GM18499 (cell line): ENCODE measurements around the gene INPP5E.
"Not testable (repeated sequence)": the region's sequence is repeated elsewhere in the genome, so short reads cannot be mapped to it uniquely, and the experiment has no call there.

Experiments used
- ATAC-seq: cut with Tn5 transposase; IDR thresholded peaks from one replicate; pipeline ENCODE4 v1.9.1; 2021; ENCODE audit warnings: moderate number of reproducible peaks; ENCODE audit not compliant: insufficient read depth, unreplicated experiment

Gene INPP5E

GRCh38 chr9:136431782-136432350 is 7.8 kb downstream of the INPP5E start:
- no peak for ATAC-seq

DNA sequence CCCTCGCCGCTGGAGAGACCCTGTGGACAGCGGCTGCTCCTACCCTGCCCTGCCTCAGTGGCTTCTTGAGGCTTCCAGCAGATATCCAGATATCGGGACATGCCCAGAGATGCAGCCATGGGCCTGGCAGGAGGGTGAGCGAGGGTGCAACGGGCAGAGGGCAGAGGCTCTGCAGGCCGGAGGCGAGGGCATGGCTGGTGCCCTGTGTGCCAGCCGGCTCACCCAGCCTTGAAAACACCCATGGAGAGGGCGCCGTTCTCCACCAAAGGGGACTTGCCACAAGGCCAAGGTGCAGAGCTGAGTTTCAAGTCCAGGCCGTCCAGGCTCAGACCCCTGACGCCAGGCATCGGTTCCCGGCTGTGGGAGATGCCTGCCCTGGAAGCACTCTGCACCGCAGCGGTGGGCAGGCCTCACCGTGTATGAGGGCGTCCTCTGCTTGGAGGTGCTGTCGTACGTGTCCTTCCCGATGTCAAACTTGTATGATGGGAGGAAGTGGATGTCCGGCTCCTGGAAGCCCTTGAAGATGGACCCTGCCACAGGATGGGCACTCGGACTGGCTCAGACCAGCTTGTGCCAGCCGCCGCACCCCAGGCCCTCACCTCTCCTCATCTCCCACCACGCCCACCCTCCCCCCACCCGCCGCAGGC is 8.9 kb downstream of the INPP5E start:
- no peak for ATAC-seq

DNA sequence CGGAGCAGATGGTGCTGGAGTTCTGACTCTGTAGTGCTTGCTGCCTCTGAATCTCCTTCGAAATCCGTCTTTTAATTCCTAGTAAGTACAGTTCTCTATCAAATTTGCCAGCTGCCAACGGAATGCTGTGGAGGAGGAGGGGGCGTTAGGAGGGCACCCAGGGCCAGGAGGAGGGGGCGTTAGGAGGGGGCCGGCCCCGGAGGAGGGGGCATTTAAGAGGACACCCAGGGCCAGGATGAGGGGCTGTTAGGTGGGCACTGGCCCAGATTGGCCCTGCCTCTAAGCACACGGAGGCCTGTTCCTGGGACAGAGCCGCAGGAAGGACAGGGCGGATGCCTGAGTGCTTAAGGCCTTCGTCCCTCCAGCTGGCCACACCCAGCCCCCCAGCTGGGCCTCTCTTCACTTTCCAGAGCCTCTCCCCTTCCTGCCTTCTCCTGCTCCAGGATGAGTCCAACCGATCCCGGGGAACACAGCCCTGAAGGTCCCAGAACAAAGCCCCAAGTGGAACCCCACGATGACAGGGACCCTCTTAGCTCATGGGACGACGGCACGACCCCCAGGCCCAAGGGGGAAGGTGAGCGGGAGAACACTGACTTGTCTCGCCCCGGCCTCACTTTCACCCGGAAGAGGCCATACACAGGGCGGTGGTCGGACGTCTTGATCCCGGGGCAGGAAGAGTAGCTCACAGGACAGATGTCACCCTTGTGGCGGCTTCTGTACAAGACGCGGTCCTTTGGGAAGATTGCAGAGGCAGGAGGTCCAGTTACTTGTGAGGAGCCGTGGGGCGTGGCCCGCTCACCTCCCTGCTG is 9.8 kb downstream of the INPP5E start:
- ATAC-seq, result no peak

DNA sequence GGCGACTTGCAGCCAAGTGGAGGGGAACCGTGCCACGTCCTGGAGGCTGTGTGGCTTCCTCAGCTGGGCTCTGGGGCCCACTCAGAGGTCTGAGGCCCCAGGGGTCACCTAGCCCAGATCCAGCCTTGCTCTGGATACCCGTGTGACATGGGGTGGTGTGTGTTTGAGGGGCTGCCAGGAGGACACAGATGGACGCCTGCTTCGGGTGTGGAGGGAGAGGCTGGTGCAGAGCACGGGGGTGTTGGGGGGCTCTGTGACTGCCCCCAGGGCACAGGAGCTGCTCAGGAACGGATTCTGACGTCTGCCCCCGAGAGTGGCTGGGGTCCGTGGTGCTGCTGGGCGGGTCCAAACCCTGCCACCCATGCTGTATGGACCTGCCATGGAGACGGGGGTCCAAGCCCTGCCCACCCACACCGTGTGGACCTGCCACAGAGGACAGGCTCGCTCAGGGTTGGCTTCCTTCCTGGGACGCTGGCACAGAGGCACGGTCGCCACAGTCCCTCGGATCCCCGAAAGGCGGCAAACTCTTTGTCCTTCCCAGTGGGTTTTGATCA is 10.5 kb downstream of the INPP5E start:
- ATAC-seq, result no peak

GRCh38 chr9:136426787-136427186 is 12.9 kb downstream of the INPP5E start:
- no peak for ATAC-seq

GRCh38 chr9:136425367-136425766 is 14.3 kb downstream of the INPP5E start:
- ATAC-seq, result not testable (repeated sequence)

DNA sequence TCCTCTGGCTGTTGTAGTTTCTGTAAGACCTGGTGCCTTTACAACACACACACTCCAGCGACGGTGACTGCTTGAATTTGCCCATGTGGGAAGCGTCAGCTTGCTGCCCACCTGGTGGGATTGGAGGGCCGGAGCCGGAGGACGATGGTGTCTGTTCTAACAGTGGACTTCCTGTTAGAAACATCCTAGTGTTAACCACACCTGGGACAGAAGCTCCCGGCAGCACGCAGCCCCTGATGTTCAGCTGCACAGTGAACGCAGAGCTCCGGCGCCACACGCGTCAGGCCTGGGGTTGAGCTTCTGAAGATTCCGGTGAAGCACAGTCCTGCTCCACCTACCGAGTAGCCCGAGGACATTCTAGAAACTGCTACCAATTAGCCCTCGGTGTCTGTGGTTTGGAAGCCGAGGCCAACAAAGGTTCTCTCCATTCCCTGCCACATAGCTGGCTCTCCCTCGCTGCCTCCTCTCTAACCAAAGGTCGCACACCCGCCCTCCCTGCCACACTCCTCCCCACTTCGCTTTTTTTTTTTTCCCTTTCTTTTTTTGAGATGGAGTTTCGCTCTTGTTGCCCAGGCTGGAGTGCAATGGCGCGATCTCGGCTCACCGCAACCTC is 14.8 kb downstream of the INPP5E start:
- no peak for ATAC-seq

GRCh38 chr9:136423432-136424146 is 16.1 kb downstream of the INPP5E start:
- no peak for ATAC-seq

- ATAC-seq, result no peak
Observed at GRCh38 chr9:136422876-136423275, 16.8 kb downstream of the INPP5E start.

- no peak for ATAC-seq
Observed at GRCh38 chr9:136421791-136422190, 17.9 kb downstream of the INPP5E start.

- no peak for ATAC-seq
Observed at GRCh38 chr9:136419092-136419420, 20.6 kb downstream of the INPP5E start.

DNA sequence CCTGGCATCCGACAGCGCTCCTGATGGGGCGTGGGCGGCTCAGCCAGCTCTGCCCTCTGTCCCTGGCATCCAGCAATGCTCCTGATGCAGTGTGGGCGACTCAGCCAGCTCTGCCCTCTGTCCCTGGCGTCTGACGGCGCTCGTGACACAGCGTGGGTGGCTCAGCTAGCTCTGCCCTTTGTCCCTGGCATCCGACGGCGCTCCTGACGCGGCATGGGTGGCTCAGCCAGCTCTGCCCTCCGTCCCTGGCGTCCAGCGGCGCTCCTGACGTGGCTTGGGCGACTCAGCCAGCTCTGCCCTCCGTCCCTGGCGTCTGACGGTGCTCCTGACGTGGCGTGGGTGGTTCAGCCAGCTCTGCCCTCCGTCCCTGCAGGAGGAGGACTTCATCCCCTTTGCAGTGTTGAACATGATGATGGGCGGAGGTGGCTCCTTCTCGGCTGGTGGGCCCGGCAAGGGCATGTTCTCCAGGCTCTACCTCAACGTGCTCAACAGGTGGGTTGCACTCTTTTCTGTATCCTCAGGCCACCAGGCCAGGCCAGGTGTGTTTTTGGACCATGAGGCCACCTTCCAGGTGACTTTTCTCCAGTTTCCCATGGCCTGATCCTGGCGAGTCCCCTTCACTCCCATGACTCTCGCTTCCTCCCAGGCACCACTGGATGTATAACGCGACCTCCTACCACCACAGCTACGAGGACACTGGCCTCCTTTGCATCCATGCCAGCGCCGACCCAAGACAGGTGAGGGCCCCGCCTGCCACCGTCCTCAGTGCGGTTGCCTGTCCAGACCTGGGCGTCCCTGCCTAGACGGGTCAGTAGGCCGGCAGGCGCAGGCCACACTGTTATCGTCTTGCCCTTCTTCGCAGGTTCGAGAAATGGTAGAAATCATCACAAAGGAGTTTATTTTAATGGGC is 21.2 kb downstream of the INPP5E start:
- no peak for ATAC-seq

DNA sequence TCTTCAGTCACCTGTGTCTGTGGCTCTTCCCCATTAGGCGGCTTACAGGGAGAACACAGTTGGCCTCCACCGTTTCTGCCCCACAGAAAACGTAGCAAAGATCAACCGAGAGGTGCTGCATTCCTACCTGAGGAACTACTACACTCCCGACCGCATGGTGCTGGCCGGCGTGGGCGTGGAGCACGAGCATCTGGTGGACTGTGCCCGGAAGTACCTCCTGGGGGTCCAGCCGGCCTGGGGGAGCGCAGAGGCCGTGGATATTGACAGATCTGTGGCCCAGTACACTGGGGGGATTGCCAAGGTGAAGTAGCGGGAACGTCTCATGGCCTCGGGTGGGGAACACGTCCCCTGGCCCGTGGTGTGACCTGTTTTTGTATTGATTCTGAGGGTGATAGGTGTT is 22.7 kb downstream of the INPP5E start:
- ATAC-seq, result no peak

DNA sequence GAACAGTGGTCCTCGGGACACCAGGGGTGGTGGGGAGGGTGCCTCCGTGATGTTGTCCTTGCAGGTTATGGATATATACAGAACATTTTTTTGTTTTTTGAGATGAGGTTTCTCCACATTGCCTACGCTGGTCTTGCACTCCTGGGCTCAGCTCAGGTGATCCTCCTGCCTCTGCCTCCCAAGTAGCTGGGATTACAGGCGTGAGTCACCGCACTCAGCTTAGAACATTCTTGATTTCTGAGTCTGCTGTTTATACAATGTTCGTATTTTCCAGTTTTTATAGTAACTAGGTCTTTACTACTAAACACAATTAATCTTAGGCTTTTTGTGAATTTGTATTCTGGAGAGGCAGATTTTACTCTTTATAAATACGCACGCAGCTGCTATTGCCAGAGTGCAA is 23.2 kb downstream of the INPP5E start:
- no peak for ATAC-seq

DNA sequence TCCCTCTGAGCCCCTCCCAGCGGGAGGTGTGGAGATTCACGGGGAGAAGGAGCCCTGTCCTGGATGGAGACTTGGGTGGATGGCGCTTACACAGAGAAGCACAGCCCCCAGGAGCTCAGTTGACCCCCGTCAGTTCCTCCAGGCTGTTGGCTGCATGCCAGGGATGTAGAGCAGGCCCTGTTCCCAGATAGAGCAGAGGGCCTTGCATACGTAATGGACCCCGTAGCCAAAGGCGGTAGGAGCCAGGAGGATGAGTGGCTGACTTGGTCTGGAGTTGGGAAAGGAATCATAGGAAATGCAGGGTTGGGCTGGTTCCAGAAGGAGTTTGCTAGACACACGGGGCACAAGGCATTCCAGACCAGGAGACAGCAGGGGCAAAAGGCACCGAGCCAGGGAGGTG is 26.7 kb downstream of the INPP5E start:
- no peak for ATAC-seq

DNA sequence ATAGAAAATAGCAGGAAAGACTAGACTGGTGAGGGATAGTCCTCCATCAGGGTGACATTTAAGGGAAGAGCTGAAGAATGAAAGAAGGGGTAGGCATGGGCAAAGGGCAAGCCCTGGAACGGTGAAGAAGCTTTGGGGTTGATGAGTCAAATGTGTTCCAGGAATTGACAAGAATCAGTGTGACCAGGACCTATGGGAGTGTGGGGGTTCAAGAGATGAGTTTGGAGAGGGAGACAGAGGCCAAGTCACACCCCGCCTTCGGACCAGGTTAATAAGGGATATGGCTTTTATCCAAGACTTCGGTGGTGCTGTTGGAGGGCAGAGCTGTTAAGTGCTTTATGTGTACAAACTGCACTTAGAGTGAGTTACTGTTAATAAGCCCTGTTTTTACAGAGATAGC is 28.3 kb downstream of the INPP5E start:
- no peak for ATAC-seq

DNA sequence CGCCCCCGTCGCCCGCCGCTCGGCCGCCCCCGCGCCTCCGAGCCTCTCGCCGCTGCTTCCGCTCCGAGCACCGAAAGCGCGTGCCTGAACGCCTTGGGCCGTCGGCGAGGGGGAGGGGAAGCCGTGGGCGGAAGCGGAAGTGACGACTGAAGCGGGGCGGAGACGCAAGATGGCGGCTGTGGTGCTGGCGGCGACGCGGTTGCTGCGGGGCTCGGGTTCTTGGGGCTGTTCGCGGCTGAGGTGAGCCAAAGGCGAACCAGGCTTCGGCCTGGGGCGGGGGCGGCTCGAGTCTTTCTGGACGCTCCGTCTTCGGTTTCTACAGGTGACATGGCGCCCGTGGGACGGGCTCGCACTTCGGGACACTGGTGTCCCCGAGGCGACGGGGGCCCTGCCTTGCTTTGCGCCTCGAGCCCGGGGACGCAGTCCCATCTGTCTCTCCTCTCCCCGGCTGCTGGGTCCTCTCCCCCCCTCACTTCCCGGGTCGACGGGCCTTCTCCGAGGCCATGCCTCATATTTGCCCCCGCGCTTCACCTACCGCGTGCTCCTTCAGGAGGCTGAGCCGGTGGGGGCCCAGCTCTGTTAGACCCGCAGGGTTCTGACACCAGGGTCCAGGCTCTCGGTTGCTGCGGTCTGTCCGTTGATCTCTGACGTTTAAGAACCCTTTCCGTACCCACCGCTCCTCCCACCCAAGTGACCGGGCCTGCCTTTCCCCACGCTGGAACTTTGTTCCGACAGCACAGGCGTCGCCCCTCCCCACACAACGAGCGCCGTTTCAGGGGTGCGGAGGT is 29.0 kb downstream of the INPP5E start, which contains the start of the genes ENTR1 and PMPCA:
ENTR1 (minus strand) TSS at position 115 of the 788 bp plus-strand sequence. CDS start 217 bp downstream, outside the sequence.
PMPCA (plus strand) TSS at position 159 of the 788 bp plus-strand sequence; CDS start at position 170, 11 bp downstream.
- no peak for ATAC-seq
